DMS114 treated with DMSO at 0.1 percent for 48 hours (cell line): ENCODE measurements around the gene DEFB114.

ENCODE experiments used
- DNase-seq: peaks from one replicate; lab custom pipeline; 2025; ENCODE audit not compliant: unreplicated experiment; lab: John Stamatoyannopoulos, UW

DEFB114 gene

GRCh38 chr6:49937017-49937416 is 26.9 kb downstream of the DEFB114 start:
- no peak for DNase-seq

- no peak for DNase-seq
Observed at GRCh38 chr6:49935387-49935786, 28.6 kb downstream of the DEFB114 start.

DNA sequence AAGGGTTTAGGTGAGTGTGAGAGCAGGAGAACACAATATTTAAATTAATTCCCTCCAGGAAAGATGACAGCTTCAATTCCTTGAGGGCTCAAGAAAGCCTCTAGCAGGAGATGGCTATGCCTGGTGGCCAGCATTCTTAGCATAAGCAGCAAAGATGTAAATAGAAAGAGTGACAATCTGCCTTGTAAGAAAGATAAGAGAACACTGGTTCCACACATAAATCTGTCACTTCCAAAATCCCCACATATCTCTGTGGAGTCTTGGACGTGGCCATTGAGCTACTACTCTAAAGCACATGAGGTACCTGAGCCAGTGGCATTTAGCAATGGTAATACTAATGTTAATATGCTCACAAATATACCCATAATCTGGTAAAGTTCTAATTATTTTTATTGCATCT is 29.2 kb downstream of the DEFB114 start:
- DNase-seq: no peak

DNA sequence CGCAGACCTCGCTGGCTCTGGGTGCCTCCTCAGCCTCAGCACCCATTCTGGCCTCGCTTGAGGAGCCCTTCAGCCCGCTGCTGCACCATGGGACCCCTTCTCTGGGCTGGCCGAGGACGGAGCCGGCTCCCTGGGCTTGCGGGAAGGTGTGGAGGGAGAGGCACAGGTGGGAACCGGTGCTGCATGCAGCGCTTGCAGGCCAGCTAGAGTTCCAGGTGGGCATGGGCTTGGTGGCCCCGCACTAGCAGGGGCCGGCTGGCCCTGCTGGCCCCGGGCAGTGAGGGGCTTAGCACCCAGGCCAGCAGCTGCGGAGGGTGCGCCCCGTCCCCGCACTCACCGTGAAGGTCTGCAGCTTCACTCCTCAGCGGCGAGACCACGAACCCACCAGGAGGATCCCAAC is 30.4 kb downstream of the DEFB114 start:
- DNase-seq: no peak

- DNase-seq: no peak
Observed at GRCh38 chr6:49929340-49929739, 34.6 kb downstream of the DEFB114 start.

GRCh38 chr6:49923826-49924225 is 40.1 kb downstream of the DEFB114 start:
- peak; percentile 7 for DNase-seq

- no peak for DNase-seq
Observed at GRCh38 chr6:49919935-49920644, 43.9 kb downstream of the DEFB114 start.

- no peak for DNase-seq
Observed at GRCh38 chr6:49919261-49919660, 44.7 kb downstream of the DEFB114 start.

DNA sequence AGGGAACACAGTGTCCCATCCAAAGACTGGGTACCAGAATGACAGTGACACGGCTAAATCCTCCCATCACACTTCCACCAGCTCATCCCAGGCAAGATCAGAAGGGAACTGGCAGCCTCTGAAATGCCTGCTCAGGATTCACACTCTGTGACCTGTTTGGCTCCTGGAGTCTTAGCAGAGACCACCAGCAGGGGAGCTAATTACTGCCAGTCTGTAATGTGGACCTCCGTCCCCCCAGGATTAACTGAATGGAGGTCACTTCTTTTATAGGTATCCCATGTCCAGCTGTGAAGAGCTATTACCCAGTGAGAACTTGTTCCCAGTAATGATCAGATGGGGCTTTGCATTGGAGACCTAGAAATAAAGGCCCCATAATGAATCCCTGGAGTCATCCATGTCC is 45.2 kb downstream of the DEFB114 start:
- no peak for DNase-seq

DNA sequence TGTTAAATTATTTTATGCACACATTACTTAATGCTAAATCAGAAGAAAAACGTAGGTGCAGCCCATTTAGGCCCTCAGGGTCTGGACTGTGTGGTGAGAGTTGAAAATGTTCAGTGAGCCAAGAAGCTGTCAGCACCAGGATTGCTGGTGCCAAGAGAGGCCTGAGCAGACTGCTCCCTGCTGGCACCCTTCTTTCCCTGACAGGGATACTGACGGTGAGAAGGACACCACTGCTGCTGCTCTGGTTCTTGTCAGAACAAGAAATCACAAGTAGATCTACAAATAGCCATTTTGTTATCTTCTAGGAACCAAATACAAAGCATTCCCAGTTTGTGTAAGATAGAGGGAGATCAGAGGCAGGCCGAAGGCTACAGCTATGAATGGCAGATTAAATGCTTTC is 48.9 kb downstream of the DEFB114 start:
- no peak for DNase-seq

GRCh38 chr6:49913636-49914375 is 50.2 kb downstream of the DEFB114 start:
- DNase-seq: no peak

- no peak for DNase-seq
Observed at GRCh38 chr6:49912196-49912595, 51.8 kb downstream of the DEFB114 start.

- no peak for DNase-seq
Observed at GRCh38 chr6:49911252-49911651, 52.7 kb downstream of the DEFB114 start.
